NCI-H524 treated with DMSO at 0.1 percent for 48 hours (cell line): ENCODE data around the gene SHISAL1.
"Not testable (repeated sequence)": the region's sequence is repeated elsewhere in the genome, so short reads cannot be mapped to it uniquely, and the experiment has no call there.

Experiments
- DNase-seq: peaks from one replicate; lab custom pipeline; 2025; lab: John Stamatoyannopoulos, UW

The SHISAL1 gene

GRCh38 chr22:44261164-44261860, 51.4 kb downstream of the SHISAL1 start:
- DNase-seq = no peak

GRCh38 chr22:44260216-44261035, 52.3 kb downstream of the SHISAL1 start:
- DNase-seq = no peak

- DNase-seq = no peak
Observed at GRCh38 chr22:44259366-44260215, 53.2 kb downstream of the SHISAL1 start.

GRCh38 chr22:44256556-44257485, 55.9 kb downstream of the SHISAL1 start:
- no peak for DNase-seq

GRCh38 chr22:44256085-44256484, 56.7 kb downstream of the SHISAL1 start:
- DNase-seq = no peak

- DNase-seq = no peak
Observed at GRCh38 chr22:44254811-44255210, 57.9 kb downstream of the SHISAL1 start.

- DNase-seq = no peak
Observed at GRCh38 chr22:44249376-44250147, 63.2 kb downstream of the SHISAL1 start.

GRCh38 chr22:44248926-44249325, 63.8 kb downstream of the SHISAL1 start:
- DNase-seq = no peak

GRCh38 chr22:44247923-44248892, 64.5 kb downstream of the SHISAL1 start:
- DNase-seq = no peak

GRCh38 chr22:44247346-44247745, 65.4 kb downstream of the SHISAL1 start:
- no peak for DNase-seq

- DNase-seq = no peak
Observed at GRCh38 chr22:44246615-44247326, 66.0 kb downstream of the SHISAL1 start.

GRCh38 chr22:44245867-44246266, 66.9 kb downstream of the SHISAL1 start:
- no peak for DNase-seq

- DNase-seq = no peak
Observed at GRCh38 chr22:44245438-44245837, 67.3 kb downstream of the SHISAL1 start.

- no peak for DNase-seq
Observed at GRCh38 chr22:44244265-44244822, 68.4 kb downstream of the SHISAL1 start.

GRCh38 chr22:44243761-44244160, 69.0 kb downstream of the SHISAL1 start:
- DNase-seq = no peak

- no peak for DNase-seq
Observed at GRCh38 chr22:44242946-44243724, 69.6 kb downstream of the SHISAL1 start.

GRCh38 chr22:44241121-44241520, 71.6 kb downstream of the SHISAL1 start:
- not testable (repeated sequence) for DNase-seq

GRCh38 chr22:44237290-44237689, 75.5 kb downstream of the SHISAL1 start:
- DNase-seq = no peak
